8988T (cell line): ENCODE measurements around the gene ZNF483.
"Not testable (repeated sequence)": the region's sequence is repeated elsewhere in the genome, so short reads cannot be mapped to it uniquely, and the experiment has no call there.

Experiments
- DNase-seq: peaks from one replicate; pipeline ENCODE4 v3.0.0; 2011

ZNF483 gene

DNA sequence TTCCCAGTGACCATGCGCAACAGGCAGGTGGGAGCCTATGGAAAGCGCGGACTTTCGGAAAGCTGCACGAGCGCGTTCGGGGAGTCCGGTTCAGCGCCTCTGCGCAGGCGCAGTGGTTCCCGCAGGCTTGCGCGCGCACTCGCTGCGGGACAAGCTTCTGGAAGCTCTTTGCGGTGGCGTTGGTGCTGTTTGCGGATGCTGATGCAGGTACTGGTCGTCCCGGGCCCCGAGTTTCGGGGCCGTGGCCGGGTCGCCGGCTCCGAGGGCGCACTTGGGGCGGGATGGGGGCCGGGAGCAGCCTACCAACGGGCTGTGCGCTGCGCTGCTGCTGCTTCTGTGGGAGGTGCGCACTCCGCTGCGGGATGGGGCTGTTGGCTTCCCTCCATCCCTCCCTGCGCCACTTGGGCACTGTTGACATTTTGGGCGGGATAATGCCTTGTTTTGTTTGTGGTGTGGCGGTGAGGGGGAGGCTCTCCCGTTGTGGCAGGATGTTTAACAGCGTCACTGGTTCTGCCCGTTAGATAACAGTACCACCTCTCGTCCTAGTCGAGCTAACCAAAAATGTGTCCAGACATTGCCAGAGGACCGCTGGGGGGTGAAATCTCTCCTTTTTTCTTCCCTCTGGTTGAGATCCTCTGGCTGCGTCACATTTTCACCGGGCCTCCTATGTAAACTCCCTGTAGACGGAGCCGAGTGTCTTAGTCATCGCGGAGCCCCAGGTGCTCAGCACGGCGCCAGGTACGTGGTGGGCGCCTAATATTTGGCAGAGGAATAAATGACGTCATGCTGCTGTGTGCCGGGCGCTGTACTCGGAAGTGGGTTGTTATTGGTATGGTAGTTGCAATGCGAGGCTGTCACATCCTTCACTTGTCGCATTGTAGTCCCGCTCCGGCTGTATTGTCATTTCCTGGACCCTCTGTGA lies at the start of gene ZNF483:
ZNF483 (plus strand) TSS at position 124 of the 922 bp plus-strand sequence. CDS start 2,217 bp downstream, outside the sequence.
- DNase-seq: peak; percentile 31

DNA sequence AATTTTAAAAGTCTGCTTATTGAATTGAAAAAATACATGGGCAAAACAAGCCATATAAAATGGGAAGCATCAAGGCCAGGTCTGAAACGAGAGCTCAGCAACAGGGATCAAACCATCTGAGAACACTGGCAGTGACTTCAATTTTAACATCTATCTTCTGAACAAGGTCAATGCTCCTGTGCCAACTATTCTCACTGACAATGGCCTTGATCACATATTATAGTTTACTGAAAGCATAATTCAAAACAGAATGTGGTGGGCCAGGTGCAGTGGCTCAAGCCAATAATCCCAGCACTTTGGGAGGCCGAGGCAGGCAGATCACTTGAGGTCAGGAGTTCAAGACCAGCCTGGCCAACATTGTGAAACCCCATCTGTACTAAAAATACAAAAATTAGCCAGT lies 49.8 kb upstream of the ZNF483 start:
- no peak for DNase-seq

DNA sequence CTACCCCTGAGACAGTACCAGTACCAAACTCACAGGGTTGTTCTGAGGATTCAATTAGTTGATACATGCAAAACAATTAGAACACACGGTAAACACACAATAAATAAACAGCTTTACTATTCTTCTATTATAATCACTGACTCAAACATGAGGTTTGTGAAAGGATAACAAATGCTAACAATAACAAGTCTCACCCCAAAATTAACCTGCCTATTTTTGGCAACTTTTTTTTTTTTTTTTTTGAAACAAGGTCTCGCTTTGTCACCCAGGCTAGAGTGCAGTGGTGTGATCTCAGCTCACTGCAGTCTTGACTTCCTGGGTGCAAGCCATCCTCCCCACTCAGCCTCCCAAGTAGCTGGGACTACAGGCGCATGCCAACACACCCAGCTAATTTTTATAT lies 47.3 kb upstream of the ZNF483 start:
- DNase-seq: no peak

DNA sequence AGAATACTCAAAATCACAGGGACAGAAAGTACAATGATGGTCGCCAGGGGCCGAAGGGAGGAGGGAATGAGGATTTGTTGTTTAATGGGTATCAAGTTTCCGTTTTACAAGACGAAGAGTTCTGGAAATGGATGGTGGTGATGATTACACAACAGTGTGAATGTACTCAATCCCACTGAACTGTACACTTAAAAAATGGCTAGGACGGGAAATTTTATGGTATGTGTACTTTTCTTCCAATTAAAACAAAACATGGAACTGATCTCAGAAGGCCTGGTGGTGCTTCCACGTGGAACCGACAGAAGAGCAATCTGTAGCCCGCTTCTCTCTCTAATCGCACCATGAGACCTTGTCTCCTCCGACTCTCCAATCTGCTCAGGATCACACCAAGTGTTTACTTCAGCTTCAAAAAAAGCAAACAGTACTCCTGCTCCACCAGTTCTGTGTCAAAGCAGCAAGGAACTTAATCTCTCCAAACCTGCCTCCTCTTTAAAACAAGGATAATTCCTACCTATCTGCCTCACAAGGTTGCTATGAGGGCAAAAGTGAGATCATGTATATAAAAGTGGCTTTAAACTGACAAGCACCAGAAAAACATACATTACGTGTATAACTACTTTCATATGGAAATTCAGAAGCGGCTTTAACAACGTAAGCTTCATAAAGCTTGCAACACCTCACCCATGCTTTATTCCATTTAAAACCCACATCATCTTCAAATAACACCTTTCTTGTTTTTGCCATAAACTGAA lies 42.9 kb upstream of the ZNF483 start:
- no peak for DNase-seq

DNA sequence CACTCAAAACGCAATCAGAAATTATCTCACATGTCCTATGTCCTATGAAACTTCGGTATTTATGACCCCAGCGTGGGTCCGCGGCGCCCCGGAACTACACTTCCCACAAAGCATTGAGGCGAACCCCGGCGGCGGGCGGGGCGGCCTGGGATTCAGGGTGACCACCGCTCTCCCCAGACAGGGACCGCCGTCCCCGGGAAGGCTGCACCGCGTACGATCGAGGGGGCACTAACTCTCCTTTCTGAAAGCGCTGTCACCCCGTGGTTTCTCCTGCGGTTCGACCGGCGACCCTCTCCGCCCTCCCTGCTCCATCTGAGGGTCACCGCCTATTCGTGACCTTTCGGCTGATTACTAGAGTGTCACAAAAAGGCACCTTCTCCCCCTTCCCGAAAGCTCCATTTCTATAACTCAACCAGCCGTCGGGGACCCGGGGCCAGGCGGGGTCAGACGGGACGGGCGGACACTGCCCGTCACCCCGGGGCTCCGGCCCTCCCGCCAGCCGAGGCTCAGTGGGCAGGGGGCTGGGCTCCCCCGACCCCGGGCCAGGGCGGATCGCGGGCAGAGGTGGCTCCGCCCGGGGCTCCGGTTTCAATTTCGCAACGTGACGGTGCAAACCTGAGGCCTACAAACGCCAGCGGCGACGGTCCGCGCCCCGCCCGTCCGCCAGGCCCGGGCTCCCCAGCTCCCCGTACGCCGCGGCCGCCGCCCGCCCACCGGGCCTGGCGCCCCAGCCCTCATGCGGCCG lies 42.1 kb upstream of the ZNF483 start:
- DNase-seq: peak; percentile 52

DNA sequence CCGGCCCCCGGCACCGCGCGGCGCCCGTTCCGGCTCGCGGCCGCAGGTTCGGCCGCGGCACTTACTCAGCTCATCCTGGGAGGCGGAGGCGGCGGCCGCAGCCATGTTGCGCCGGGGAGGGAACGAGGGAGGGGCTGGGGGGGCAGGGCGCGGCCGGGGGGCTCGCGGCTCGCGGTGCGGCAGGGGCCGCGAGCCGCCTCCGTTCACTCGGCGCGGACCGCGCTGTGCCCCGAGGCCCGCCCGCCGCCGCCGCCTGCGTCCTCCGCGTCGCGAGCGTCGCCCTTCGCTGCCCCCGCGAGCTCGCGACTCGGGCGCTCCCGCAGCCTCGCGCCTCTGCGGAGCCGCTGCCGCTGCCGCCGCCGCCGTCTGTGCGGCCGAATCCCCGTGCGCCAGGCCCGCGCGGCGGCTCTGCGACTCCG lies 41.5 kb upstream of the ZNF483 start:
- DNase-seq: peak; percentile 65

- DNase-seq: peak; percentile 92
Observed at GRCh38 chr9:111483858-111484571, 41.0 kb upstream of the ZNF483 start, which contains the start of gene ECPAS. TSS of gene ECPAS (minus strand) at chr9:111484383. CDS start at chr9:111472918, 11,465 bp downstream.

DNA sequence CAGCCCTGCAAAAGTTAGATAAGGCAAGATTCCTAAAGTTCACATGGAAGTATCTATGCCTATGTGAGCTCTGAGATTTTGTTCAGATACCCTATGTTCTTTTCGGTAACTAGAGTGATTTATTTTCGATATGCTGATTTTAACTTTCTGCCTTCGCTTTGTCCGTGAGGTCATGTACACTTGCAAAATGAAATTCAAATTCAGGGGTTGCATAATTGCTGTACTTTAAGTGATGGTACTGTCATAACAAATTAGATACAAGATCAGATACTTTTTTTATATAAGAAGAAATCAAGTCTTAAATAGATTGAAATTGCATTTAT lies 40.4 kb upstream of the ZNF483 start:
- DNase-seq: no peak

- DNase-seq: not testable (repeated sequence)
Observed at GRCh38 chr9:111497196-111497595, 27.8 kb upstream of the ZNF483 start.

- DNase-seq: no peak
Observed at GRCh38 chr9:111501005-111501562, 23.9 kb upstream of the ZNF483 start.

- DNase-seq: no peak
Observed at GRCh38 chr9:111501648-111502047, 23.3 kb upstream of the ZNF483 start.

- DNase-seq: no peak
Observed at GRCh38 chr9:111502506-111502905, 22.5 kb upstream of the ZNF483 start.

DNA sequence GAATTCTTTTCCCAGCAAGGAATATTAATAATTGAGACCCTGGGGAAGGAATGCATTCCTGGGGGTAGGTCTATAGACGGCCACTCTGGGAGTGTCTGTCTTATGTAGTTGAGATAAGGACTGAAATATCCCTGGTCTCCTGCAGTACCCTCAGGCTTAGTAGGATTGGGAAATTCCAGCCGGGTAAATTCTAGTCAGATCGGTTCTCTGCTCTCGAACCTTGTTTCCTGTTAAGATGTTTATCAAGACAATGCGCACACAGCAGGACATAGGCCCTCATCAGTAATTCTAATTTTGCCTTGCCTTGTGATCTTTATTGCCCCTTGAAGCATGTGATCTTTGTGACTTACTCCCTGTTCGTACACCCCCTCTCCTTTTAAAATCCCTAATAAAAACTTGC lies 13.4 kb upstream of the ZNF483 start:
- not testable (repeated sequence) for DNase-seq

GRCh38 chr9:111514967-111515366 lies 10.0 kb upstream of the ZNF483 start:
- DNase-seq: no peak

DNA sequence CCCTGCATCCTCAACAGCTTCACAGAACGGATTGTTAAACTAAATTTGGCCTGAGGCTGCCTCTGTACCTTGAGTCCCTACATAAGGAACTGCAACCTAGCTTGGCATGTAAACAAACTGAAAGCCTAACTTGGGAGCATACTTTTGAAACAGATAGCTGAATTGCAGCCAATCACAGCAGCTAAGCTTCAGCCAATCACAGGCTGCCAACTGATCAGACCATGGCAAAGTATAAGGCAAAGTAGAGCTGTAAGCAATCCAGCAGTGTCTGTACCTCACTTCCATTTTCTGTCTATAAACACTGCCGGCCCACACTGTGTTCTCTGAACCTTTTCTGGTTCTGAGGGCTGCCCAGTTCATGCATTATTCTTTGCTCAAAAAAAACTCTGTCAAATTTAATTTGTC lies 8.9 kb upstream of the ZNF483 start:
- no peak for DNase-seq

- DNase-seq: no peak
Observed at GRCh38 chr9:111524731-111525055, 286 bp upstream of the ZNF483 start.

DNA sequence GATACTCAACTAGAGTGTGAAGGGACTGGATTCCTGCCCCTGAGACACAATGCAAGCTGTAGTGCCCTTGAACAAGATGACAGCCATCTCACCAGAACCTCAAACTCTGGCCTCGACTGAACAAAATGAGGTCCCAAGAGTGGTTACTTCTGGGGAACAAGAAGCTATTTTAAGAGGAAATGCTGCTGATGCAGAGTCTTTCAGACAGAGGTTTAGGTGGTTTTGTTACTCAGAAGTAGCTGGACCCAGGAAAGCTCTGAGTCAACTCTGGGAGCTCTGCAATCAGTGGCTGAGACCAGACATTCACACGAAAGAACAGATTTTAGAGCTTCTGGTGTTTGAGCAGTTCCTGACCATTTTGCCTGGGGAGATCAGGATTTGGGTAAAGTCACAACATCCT lies 2.4 kb downstream of the ZNF483 start:
- no peak for DNase-seq

DNA sequence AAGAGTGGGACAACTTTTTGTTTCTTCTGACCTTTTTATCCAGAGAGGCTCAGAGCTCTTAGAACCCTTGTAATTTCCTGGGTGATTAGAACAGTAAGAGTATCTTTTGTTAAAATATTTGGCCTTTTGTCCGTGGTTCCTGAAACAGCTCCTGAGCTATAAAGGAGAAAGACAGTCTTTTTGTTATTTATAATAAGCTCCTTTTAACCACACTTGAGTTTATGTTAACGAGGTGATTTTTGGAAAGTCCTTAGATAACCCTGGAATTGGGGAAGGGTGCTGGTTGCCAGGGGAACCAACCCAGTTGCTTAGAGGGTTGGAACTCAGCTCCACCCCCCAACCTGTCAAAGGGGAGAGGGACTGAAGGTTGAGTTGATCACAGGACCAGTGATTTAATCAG lies 4.8 kb downstream of the ZNF483 start:
- DNase-seq: no peak

- no peak for DNase-seq
Observed at GRCh38 chr9:111531716-111532115, 6.7 kb downstream of the ZNF483 start.

DNA sequence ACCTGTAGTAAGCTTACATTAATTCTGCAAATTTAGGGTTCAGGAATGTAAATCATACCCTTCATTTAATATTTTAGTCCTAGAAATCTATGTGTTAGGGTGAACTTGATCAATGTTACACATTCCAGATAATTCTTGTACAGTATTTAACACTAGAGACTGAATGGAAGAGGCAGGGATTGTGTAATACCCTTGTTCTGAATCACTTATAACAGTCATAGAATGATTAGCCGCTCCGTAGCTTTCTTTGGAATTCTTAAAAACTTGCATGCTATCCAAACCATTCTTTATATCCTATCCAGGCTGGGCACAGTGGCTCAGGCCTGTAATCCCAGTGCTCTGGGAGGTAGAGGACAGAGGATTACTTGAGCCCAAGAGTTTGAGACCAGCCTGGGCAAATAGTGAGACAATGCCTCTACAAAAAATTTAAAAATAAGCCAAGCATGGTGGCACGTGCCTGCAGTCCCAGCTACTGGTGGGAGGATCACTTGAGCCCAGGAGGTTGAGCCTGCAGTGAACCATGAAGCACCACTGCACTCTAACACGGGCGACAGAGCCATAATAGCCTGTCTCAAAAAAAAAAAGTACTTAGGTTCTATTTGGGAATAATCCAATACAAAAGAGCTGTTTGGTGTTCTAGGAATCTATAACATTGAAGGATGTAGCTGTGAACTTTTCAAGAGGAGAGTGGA lies 8.3 kb downstream of the ZNF483 start:
- no peak for DNase-seq

DNA sequence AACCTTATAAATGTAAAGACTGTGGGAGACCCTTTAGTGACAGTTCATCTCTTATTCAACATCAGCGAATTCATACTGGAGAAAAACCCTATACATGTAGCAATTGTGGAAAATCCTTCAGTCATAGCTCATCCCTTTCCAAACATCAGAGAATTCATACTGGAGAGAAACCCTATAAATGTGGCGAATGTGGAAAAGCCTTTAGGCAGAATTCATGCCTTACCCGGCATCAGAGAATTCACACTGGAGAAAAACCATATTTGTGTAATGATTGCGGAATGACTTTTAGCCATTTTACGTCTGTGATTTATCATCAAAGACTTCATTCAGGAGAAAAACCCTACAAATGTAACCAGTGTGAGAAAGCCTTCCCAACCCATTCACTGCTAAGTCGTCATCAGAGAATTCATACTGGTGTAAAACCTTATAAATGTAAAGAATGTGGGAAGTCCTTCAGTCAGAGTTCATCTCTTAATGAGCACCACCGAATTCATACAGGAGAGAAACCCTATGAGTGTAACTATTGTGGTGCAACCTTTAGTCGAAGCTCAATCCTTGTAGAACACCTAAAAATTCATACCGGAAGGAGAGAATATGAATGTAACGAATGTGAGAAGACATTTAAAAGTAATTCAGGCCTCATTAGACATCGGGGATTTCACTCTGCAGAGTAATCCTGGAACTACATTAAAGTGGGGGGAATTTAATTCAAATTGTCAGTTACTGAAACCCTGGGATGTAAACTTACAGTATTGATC lies 17.7 kb downstream of the ZNF483 start:
- DNase-seq: no peak
